ENCODE measurements around the gene RCAN1.

Gene RCAN1

DNA sequence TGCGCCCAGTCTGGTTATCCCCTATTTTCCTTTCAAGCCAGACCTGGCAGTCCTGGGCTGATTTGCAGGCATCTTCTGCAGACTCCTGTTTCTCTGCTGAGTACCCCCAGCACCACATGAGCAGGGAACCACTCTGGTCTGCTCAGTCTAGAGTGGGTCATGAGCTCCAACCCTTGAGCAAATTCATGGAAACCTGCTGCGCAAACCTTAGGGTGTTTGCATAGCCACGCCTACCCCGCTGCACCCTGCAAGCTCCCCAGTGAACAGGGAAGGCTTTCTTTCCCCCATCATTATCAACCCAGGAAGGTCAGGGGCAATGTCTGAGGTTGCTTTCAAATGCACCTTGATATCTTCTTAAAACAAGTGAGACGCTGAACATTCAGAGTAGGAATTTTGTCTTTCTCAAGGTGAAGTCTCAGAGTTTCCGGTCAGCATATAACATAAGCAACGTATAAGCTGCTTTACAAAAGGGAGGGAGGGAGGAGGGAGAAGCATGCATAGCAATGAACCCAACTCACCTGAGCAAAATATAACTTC is 91.8 kb downstream of the RCAN1 start:
- no peak overlapping the region for H3K4me3 ChIP-seq (ENCODE audit: low read depth, low read length)
- no peak for DNase-seq (ENCODE audit: low read depth)
- TF ChIP-seq, protein P1, sequence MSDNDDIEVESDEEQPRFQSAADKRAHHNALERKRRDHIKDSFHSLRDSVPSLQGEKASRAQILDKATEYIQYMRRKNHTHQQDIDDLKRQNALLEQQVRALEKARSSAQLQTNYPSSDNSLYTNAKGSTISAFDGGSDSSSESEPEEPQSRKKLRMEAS (IDR thresholded peaks at IDR 0.05; ENCODE audit: low read depth, low read length) = no peak
- TF ChIP-seq MYC (IDR thresholded peaks at IDR 0.05; ENCODE audit: low read depth, low read length) (no peak), POLR2A (IDR thresholded peaks at IDR 0.05; ENCODE audit: extremely low read depth, insufficient read length) (no peak)
- TF ChIP-seq, protein P2, sequence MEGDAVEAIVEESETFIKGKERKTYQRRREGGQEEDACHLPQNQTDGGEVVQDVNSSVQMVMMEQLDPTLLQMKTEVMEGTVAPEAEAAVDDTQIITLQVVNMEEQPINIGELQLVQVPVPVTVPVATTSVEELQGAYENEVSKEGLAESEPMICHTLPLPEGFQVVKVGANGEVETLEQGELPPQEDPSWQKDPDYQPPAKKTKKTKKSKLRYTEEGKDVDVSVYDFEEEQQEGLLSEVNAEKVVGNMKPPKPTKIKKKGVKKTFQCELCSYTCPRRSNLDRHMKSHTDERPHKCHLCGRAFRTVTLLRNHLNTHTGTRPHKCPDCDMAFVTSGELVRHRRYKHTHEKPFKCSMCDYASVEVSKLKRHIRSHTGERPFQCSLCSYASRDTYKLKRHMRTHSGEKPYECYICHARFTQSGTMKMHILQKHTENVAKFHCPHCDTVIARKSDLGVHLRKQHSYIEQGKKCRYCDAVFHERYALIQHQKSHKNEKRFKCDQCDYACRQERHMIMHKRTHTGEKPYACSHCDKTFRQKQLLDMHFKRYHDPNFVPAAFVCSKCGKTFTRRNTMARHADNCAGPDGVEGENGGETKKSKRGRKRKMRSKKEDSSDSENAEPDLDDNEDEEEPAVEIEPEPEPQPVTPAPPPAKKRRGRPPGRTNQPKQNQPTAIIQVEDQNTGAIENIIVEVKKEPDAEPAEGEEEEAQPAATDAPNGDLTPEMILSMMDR (IDR thresholded peaks at IDR 0.05; ENCODE audit: low read depth, low read length) = no peak

DNA sequence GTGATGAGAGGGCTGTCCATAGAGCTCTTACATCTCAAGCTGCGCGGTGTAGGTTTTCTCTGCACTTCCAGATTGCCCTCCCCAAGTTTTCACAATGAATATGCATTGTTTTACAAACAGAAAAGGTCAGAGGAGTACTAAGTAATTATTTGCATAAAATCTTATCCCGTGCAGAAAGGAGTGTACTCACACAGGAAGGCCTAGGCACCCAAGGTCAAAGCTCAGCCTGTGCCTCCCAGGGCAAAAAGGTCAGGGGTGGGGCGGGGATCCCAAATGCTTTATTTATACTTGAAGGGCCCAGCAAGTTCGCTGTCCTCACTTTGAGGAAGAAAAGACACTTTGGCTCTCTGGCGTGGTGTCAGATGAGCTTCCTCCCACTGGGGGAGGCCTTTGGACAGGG is 92.6 kb downstream of the RCAN1 start:
- no peak overlapping the region for H3K4me3 ChIP-seq (ENCODE audit: low read depth, low read length)
- TF ChIP-seq, protein P1 (IDR thresholded peaks at IDR 0.05; ENCODE audit: low read depth, low read length) = no peak
- no peak for TF ChIP-seq POLR2A (IDR thresholded peaks at IDR 0.05; ENCODE audit: extremely low read depth, insufficient read length)
- TF ChIP-seq, protein P2 (IDR thresholded peaks at IDR 0.05; ENCODE audit: low read depth, low read length) = no peak
- TF ChIP-seq MYC (IDR thresholded peaks at IDR 0.05; ENCODE audit: low read depth, low read length) = no peak
- no peak for DNase-seq (ENCODE audit: low read depth)

DNA sequence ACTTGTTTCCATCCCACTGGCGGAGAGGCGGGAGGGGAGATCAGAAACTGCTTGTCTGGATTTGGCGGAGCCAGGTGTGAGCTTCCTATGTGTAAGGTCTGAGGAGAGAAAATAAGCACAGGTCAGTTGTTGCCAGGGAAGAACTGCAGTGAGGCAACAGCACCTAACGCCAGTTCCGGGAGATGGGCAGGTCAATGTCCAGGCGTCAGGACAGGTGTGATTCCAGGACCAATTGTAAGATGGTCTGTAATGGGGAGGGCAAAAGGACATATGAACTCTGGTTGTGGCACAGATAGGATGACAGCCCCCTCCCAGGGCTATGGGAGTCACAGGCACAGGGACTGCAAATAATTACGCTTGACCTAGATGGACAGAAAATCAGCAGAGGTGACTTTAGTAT is 93.4 kb downstream of the RCAN1 start:
- TF ChIP-seq MYC (IDR thresholded peaks at IDR 0.05; ENCODE audit: low read depth, low read length) = no peak
- TF ChIP-seq POLR2A (IDR thresholded peaks at IDR 0.05; ENCODE audit: extremely low read depth, insufficient read length) = no peak
- TF ChIP-seq, protein P1 (IDR thresholded peaks at IDR 0.05; ENCODE audit: low read depth, low read length) = no peak
- TF ChIP-seq, protein P2 (IDR thresholded peaks at IDR 0.05; ENCODE audit: low read depth, low read length) = no peak
- no peak for DNase-seq (ENCODE audit: low read depth)
- no peak overlapping the region for H3K4me3 ChIP-seq (ENCODE audit: low read depth, low read length)

DNA sequence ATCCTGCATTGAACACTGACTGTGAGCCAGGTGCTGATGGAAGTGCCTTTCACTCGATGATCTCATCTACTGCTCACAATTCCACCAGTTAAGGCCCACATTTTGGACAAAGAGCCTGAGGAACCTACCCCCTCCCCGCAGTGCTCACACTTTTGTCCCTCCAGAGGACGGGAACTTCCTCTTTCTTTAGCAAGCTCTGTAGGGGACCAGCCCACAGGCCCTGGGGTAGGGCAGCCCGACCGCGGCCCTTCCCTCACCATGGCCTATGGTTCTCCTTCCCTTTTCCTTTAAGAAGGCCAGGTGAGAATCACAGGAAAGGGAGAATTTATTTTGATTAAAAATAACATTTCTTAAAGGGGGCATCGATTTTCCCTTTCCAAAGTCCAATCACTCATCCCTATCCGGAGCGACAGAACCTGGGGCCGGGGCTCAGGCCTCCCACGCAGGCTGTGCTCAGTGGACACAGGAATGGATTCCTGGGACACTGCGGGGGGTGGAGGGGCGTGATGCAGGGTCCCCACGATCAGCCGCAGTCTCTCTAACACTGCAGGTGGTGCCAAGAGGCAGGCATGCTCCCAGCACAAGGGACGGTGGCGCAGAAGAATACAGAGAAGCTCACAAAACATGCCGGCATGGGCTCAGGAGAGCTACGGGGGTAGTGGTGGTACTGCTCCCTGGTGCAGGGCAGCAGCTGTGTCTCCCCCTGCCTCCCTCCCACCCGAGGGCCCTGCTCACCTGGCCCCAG is 94.0 kb downstream of the RCAN1 start:
- no peak for TF ChIP-seq MYC (IDR thresholded peaks at IDR 0.05; ENCODE audit: low read depth, low read length)
- TF ChIP-seq, protein P1 (IDR thresholded peaks at IDR 0.05; ENCODE audit: low read depth, low read length) = no peak
- TF ChIP-seq, protein P2 (IDR thresholded peaks at IDR 0.05; ENCODE audit: low read depth, low read length) = no peak
- TF ChIP-seq POLR2A (IDR thresholded peaks at IDR 0.05; ENCODE audit: extremely low read depth, insufficient read length) = no peak
- no peak overlapping the region for H3K4me3 ChIP-seq (ENCODE audit: low read depth, low read length)
- peak; percentile 91 for DNase-seq (ENCODE audit: low read depth)

DNA sequence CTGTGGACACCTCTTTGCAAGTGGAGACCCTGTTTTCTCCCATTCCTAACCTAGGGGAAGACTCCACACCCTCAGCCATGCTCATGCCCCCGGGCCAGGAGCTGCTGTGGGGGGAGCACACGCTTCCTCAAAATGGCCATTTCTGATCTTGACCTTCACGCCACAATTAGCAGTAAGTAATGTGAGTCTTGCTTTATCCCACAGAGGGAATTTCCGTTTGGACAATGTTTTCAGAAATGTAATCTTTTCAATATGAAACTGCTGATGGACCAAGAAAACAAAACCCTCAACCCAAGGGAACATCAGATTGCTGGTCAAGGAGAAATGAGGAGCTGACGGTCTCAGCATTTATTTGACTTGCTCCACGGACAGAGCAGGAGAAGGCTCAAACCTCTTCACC is 94.6 kb downstream of the RCAN1 start:
- no peak overlapping the region for H3K4me3 ChIP-seq (ENCODE audit: low read depth, low read length)
- DNase-seq (ENCODE audit: low read depth) = no peak
- TF ChIP-seq POLR2A (IDR thresholded peaks at IDR 0.05; ENCODE audit: extremely low read depth, insufficient read length) (no peak), MYC (IDR thresholded peaks at IDR 0.05; ENCODE audit: low read depth, low read length) (no peak)
- TF ChIP-seq, protein P1 (IDR thresholded peaks at IDR 0.05; ENCODE audit: low read depth, low read length) = no peak
- TF ChIP-seq, protein P2 (IDR thresholded peaks at IDR 0.05; ENCODE audit: low read depth, low read length) = no peak

Measured in NB4 (cell line).